Measurements from ENCODE around the gene UTY.

GRCh38 chrY:13479828-13480227 lies at the start of gene UTY:
- TF ChIP-seq HOXA7 (CRISPR knock-in tag; IDR thresholded peaks at IDR 0.05; ENCODE audit: borderline replicate concordance) (no peak), ZBTB1 (tag by site-specific recombination; IDR thresholded peaks at IDR 0.05) (no peak), CTCF (tag by site-specific recombination; IDR thresholded peaks at IDR 0.05) (no peak), PATZ1 (tag by site-specific recombination; IDR thresholded peaks at IDR 0.05) (no peak), ZNF843 (tag by site-specific recombination; IDR thresholded peaks at IDR 0.05) (no peak), ZNF785 (tag by site-specific recombination; IDR thresholded peaks at IDR 0.05) (no peak), TSHZ1 (tag by site-specific recombination; IDR thresholded peaks at IDR 0.05; ENCODE audit: borderline replicate concordance) (no peak), ZNF335 (tag by site-specific recombination; conservative IDR thresholded peaks at IDR 0.05) (no peak)
